ENCODE measurements around the gene MLLT6. TPM values are rescaled to one million over a fixed set of nuclear protein-coding genes. Genes with fewer than 3 reads are reported as not detected.

Gene MLLT6
- total and polyA plus RNA-seq, 2 of the 4 experiments (the other 2 are of a cell fraction) = 7.2 to 21.2 TPM

- H3K79me1 ChIP-seq (ENCODE audit: low read depth in 1 of 2, low read length in 2 of 2) = peaks cover 11 to 49% of the 10 kb centered on the region in 2 experiments; a peak in 3 of 4 replicates
- in situ Hi-C loops (cut with MboI; ENCODE audit: low sequenced_read_pairs) (no loop called here), dilution Hi-C loops (cut with HindIII; ENCODE audit: low sequenced_read_pairs, unreplicated experiment) (no loop called here), intact Hi-C loops (cut with micrococcal nuclease) (no loop called here)
- ATAC-seq (ENCODE audit: low read depth) (no peak), DNase-seq (no peak)
- H2BK20ac ChIP-seq (ENCODE audit: low read depth, low read length) = no peak overlapping the region
- peaks cover 21% of the 10 kb centered on the region for H4K20me1 ChIP-seq (ENCODE audit: insufficient read depth, low read length)
- no peak overlapping the region; the same call in 2 of the 3 replicates for H2BK15ac ChIP-seq (ENCODE audit: low read depth, low read length)
- peak overlapping the region; percentile 84 for H3K14ac ChIP-seq (replicated peaks; ENCODE audit: low read depth, low read length)
- TF ChIP-seq SMC3 (IDR thresholded peaks at IDR 0.05; ENCODE audit: low read depth, low read length) (no peak), FOS (IDR thresholded peaks at IDR 0.05; ENCODE audit: low read depth, low read length) (no peak), CEBPB (IDR thresholded peaks at IDR 0.05; ENCODE audit: low read depth, low read length) (no peak), NFE2L2 (IDR thresholded peaks at IDR 0.05; ENCODE audit: low read depth, low read length) (no peak), RFX5 (IDR thresholded peaks at IDR 0.05; ENCODE audit: low read depth, low read length) (no peak), CTCF (conservative IDR thresholded peaks at IDR 0.05; ENCODE audit: low read depth, low read length) (no peak), MXI1 (IDR thresholded peaks at IDR 0.05; ENCODE audit: borderline replicate concordance, low read depth, low read length) (no peak), MAFK (IDR thresholded peaks at IDR 0.05; ENCODE audit: low read depth, low read length) (no peak), RAD21 (IDR thresholded peaks at IDR 0.05; ENCODE audit: low read length) (no peak), POLR2A (IDR thresholded peaks at IDR 0.05; ENCODE audit: low read depth, low read length) (no peak), BHLHE40 (IDR thresholded peaks at IDR 0.05; ENCODE audit: low read depth, low read length) (no peak), USF2 (IDR thresholded peaks at IDR 0.05; ENCODE audit: low read depth, low read length) (no peak), ELK1 (IDR thresholded peaks at IDR 0.05; ENCODE audit: borderline replicate concordance, low read depth, low read length) (no peak), CHD1 (IDR thresholded peaks at IDR 0.05; ENCODE audit: low read depth, low read length) (no peak), MAZ (IDR thresholded peaks at IDR 0.05; ENCODE audit: borderline replicate concordance, low read depth, low read length) (no peak), RCOR1 (IDR thresholded peaks at IDR 0.05; ENCODE audit: insufficient replicate concordance, low read length) (no peak)
- H3K4me1 ChIP-seq (ENCODE audit: control insufficient read depth, insufficient read depth, low read length) = peaks cover 12% of the 10 kb centered on the region
- WGBS, 2 experiments (ENCODE audit: extremely low coverage in 2 of 2, insufficient read length in 1 of 2) = 22% methylated on average over 7 of the region's 14 CpGs; no CpG with 5 or more reads in 1 of the 2 experiments
- H3K36me3 ChIP-seq (ENCODE audit: control insufficient read depth, insufficient read depth, low read length) = peaks cover 23% of the 10 kb centered on the region
- H2AFZ ChIP-seq (replicated peaks; ENCODE audit: low read length, poor library complexity) = peak overlapping the region; percentile 100
- peak overlapping the region; percentile 68 for H4K5ac ChIP-seq (ENCODE audit: low read depth, low read length)
- no peak overlapping the region for H2BK120ac ChIP-seq (ENCODE audit: low read depth, low read length)
- CTCF ChIA-PET = interaction anchor here (1.1 kb wide), 1 partner anchor 23 kb away, joined by 3 read pairs; no protein-coding TSS in a partner anchor
- peak overlapping the region; percentile 62 for H2BK5ac ChIP-seq (ENCODE audit: low read depth, low read length, poor library complexity, severe bottlenecking)
- H3K27me3 ChIP-seq (ENCODE audit: control insufficient read depth, insufficient read depth, low read length) = no peaks in the 10 kb centered on the region
- H3K9ac ChIP-seq (ENCODE audit: low read depth, low read length) = peak overlapping the region; percentile 76
- H3K9me3 ChIP-seq (ENCODE audit: control insufficient read depth, insufficient read depth, low read length) = no peaks in the 10 kb centered on the region
- H3K4ac ChIP-seq (ENCODE audit: low read depth, low read length) = peak overlapping the region; percentile 34
- H4K91ac ChIP-seq (ENCODE audit: insufficient read depth, low read depth, low read length) = peak overlapping the region; percentile 91
- H3K9me1 ChIP-seq (ENCODE audit: insufficient read depth, low read length) = 0 out of 2 replicates have a peak, but pooled peaks cover 11% of the 10 kb centered on the region
- peak overlapping the region; percentile 95 for H2AK9ac ChIP-seq (replicated peaks; ENCODE audit: low read depth, low read length, poor library complexity)
- POLR2A ChIA-PET (ENCODE audit: unreplicated experiment) = no interaction called here
- peak overlapping the region; percentile 77 for H3K4me3 ChIP-seq (ENCODE audit: insufficient read depth, low read depth, low read length)
- H3K27ac ChIP-seq (ENCODE audit: insufficient read depth, low read length) = peak overlapping the region; percentile 75
- BruUV-seq (replicated peaks) = no TSS peak
- H3K4me2 ChIP-seq (ENCODE audit: low read depth, low read length) = peak overlapping the region; percentile 77
- peak overlapping the region; percentile 56; the same call in 1 of the 2 replicates for H3K56ac ChIP-seq (ENCODE audit: extremely low read depth, insufficient read depth, low read length)
- H2AK5ac ChIP-seq (ENCODE audit: low read depth, low read length) = peak overlapping the region; percentile 30
- peak overlapping the region; percentile 73; the same call in 1 of the 2 replicates for H3K23ac ChIP-seq (ENCODE audit: low read depth, low read length)
- no peak overlapping the region; the same call in 1 of the 2 replicates for H3K18ac ChIP-seq (ENCODE audit: low read depth, low read length)
- H4K8ac ChIP-seq (ENCODE audit: low read depth in 2 of 2, low read length in 2 of 2) = peak overlapping the region; percentile 82 to 97
These were observed 24.4 kb downstream of the MLLT6 start for GRCh38 chr17:38729368-38729885.
